ENCODE measurements around the gene HHATL.

GRCh38 chr3:42733501-42734262, 31.1 kb upstream of the HHATL start:
- no peak for TF ChIP-seq CTCF (IDR thresholded peaks at IDR 0.05)
- no peak for TF ChIP-seq POLR2A (IDR thresholded peaks at IDR 0.05)
- no peak for TF ChIP-seq EP300 (IDR thresholded peaks at IDR 0.05)

All from tibial nerve (tissue), 4 donors.